Lower leg skin (tissue), 4 donors: ENCODE data around the gene RAB11FIP3. TPM values are rescaled to one million over a fixed set of nuclear protein-coding genes. Genes with fewer than 3 reads are reported as not detected.

Source experiments
- DNase-seq, 2 donors: peaks; one replicate each; pipeline ENCODE4 v3.0.0-alpha.2; 2019; ENCODE audit warnings: low spot score in 2 of 2
- H3K4me3 ChIP-seq: fragments of 200-600 bp; sonication (generic); 2 replicates; pipeline ENCODE4 v1.5.1; 2017; ENCODE audit warnings: mild to moderate bottlenecking, low read depth; ENCODE audit not compliant: poor library complexity, severe bottlenecking
- CTCF ChIP-seq, 3 donors: fragments of 450-650 bp; IDR thresholded peaks; one replicate each; pipeline ENCODE4 v1.5.1; 2016; ENCODE audit warnings: antibody characterized with exemption in 3 of 3, mild to moderate bottlenecking in 3 of 3, moderate library complexity in 2 of 3
- POLR2A ChIP-seq, 2 donors: fragments of 450-650 bp; IDR thresholded peaks; one replicate each; pipeline ENCODE4 v1.6.1; 2016 to 2017; ENCODE audit warnings: antibody characterized with exemption in 2 of 2, mild to moderate bottlenecking in 1 of 2, moderate library complexity in 1 of 2
- WGBS, 2 donors: methylation state at CpG; one replicate each; pipeline ENCODE4 v1.1.5; 2018; 5-methylcytosine and 5-hydroxymethylcytosine counted together
- intact Hi-C: fragments of 100-400 bp; cut with DNase I; formaldehyde crosslinking; loops from one replicate; pipeline ENCODE4 v1.15.0; 2023; ENCODE audit warnings: low total_unique reads
- total RNA-seq, 4 donors: library from RNA; depleted of rRNA; stranded (reverse); fragments of >200 nt; gene quantifications; one replicate each; pipeline ENCODE4 v1.1.0, GENCODE V29; 2016

RAB11FIP3 gene
- total RNA-seq, 4 donors from 2014 or later: 22.1 to 66.3 (median 27.7) TPM

- no peak for TF ChIP-seq POLR2A (IDR thresholded peaks at IDR 0.05)
- TF ChIP-seq CTCF (IDR thresholded peaks at IDR 0.05): no peak
- 82 to 83% methylated on average over 29 to 30 of the region's 30 CpGs for WGBS, 2 donors
- intact Hi-C loops: no loop called here
- H3K4me3 ChIP-seq: no peak overlapping the region
- DNase-seq: no peak
Measured at GRCh38 chr16:563072-563644, 137.7 kb downstream of the RAB11FIP3 start.

DNA sequence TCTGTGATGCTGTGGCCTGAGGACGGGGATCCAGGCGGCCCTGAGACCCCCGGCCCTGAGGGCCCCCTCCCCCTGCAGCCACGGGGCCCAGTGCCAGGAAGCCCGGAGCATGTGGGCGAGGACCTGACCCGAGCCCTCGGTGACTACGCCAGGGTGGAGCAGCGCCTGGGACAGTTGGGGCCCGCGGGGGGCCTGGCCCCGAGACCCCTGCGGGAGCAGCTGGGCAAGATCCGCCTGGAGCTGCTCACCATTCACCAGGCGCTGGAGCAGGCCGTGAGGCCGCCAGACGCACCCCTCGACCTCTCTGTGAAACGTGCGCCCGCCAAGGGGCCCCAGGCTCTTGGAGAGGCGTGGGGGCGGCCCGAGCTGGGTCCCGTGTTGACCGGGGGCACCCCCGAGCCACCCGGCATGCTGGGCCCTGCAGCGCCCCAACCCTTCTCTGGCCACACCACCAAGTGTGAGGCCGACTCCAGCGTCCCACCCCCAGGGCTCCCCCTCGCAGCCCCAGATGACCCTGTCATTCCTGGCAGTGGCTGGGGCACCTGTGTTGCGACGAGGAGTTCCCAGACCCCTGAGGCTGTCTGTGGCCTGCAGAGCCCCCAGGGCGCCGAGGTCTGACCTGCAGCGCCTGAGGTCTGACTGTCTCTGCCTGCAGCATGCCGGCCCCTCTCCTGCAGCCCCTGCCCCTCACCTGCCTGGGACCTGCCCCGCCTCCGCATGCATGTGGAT is 139.4 kb downstream of the RAB11FIP3 start:
- no peak for DNase-seq
- TF ChIP-seq POLR2A (IDR thresholded peaks at IDR 0.05): no peak
- intact Hi-C loops: no loop called here
- no peak overlapping the region for H3K4me3 ChIP-seq
- 76 to 81% methylated on average over 21 to 22 of the region's 42 CpGs for WGBS, 2 donors

DNA sequence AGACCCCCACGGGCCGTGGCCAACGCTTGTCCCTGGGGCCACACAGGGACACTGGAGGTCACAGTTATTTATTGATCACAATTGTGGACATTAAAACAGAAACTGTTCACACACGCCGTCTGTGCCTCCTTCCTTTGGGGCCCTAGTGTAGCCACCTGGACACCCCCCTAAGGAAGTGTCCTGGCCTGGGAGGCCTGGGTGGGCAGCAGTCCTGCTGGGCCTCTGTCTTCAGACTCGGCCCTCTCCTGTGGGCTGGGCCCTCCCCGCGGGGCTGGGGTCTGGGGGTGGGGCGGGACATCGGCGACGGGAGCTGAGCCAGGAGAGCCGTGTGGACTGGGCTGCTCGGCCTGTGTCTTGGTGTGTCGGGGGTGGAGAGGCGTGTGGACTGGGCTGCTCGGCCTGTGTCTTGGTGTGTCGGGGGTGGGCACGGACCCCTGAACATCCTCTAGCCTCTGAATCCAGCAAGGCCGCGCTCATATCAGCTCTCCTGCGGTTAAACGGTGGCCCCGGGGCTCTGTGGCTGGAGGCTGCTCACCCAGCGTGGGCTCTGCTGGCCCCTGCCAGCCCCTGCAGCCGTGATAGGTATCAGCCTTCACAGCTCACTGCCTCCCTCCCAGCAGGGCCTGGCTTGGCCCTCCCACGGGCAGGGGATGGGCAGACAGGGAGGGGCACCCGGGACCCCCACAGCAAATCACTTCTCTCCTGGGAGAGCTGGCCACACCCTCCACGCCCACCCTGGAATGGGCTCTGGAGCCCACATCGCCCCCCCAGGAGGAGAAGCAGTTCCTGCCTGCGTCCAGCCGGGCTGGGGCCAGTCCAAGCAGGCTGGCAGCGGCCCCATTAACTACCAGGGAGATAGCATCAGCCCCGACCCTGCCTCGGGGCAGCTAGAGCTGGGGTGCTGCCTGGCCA is 140.2 kb downstream of the RAB11FIP3 start:
- DNase-seq: no peak
- WGBS, 2 donors: 58% methylated on average over 9 to 29 of the region's 35 CpGs
- no peak overlapping the region for H3K4me3 ChIP-seq
- intact Hi-C loops: no loop called here
- no peak for TF ChIP-seq CTCF (IDR thresholded peaks at IDR 0.05)
- TF ChIP-seq POLR2A (IDR thresholded peaks at IDR 0.05): no peak

GRCh38 chr16:566475-567372 is 141.3 kb downstream of the RAB11FIP3 start, which contains the start of gene NHLRC4:
Gene NHLRC4 (plus strand): TSS chr16:567005. CDS start chr16:568048, 1,043 bp downstream.
- DNase-seq: peak; percentile 62 to 93
- WGBS, 2 donors: 37 to 49% methylated on average over 17 to 26 of the region's 26 CpGs
- no peak within 1 kb of the TSS for H3K4me3 ChIP-seq
- TF ChIP-seq POLR2A (IDR thresholded peaks at IDR 0.05) (no peak), CTCF (IDR thresholded peaks at IDR 0.05) (no peak)
- intact Hi-C loops: no loop called here

DNA sequence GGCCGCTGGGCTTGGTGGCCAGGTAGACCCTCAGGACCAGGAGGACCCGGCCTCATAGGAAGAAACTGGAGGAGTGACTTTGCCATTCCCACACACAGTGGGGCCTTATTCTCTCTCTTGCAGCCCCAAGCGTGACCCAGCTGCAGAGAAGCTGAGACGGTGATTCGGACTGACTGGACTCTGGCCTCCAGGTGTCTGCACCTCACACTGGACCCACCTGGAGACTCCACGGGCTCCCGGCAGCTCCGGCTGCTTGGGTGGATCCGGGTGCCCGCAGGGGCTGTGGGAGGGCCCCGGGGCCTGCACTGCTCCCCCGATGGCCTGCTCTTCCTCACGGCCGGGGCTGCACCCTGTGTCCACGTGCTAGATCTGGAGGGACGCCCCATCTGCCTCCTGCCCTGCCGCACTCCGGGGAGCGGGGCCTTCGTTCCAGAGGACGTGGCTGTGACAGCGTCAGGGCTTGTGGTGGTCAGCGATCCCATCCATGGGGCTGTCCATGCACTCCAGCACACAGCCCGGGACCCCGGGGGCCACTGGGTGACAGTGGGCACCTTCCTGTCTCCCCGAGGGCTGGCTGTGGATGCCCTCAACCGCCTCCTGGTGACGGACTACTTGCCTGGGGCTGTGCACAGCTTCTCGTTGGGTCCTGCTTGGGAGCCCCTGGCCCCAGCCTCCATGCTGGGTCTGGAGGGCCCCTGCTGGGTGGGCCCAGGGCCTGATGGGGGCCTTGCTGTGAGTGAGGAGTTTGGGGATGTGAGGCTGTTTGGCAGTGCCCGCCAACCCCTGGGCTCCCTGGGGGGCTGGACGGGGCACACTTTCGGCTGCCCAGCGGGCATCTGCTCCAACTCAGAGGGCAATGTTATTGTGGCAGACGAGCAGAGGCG is 142.2 kb downstream of the RAB11FIP3 start:
- WGBS, 2 donors: 81 to 90% methylated on average over 15 to 26 of the region's 35 CpGs
- no peak overlapping the region for H3K4me3 ChIP-seq
- DNase-seq: no peak
- intact Hi-C loops: no loop called here
- TF ChIP-seq CTCF (IDR thresholded peaks at IDR 0.05) (no peak), POLR2A (IDR thresholded peaks at IDR 0.05) (no peak)
